ENCODE data around the gene GH1. TPM values are rescaled to one million over a fixed set of nuclear protein-coding genes. Genes with fewer than 3 reads are reported as not detected.
"Not testable (repeated sequence)": the region's sequence is repeated elsewhere in the genome, so short reads cannot be mapped to it uniquely, and the experiment has no call there.

Gene GH1
- total RNA-seq, 1 donor from 2014 or later: not detected

DNA sequence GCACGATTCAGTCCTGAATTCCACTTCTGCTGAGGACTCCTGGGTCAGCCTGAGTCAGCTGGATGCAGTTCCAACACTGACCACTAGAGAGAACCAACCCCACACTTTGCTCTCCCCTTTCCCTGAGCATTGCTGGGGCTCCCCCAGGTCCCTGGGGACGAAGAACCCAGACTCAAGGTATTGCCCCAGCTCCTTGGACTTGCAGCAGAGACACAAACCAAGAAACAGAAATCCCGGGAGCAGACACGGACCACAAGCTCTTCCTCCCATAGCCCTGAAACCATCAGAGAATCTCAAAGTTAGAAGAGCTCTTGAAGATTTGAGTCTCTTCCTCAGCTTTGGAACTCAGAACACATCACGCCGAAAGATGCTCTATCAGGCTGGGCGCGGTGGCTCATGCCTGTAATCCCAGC, 678 bp upstream of the GH1 start:
- Histone ChIP-seq H3K27ac (no peak overlapping the region), H3K4me1 (no peaks in the 10 kb centered on the region), H3K27me3 (ENCODE audit: low read depth) (peaks cover 5% of the 10 kb centered on the region), H3K9me3 (no peaks in the 10 kb centered on the region), H3K4me3 (no peak overlapping the region), H3K36me3 (no peaks in the 10 kb centered on the region)
- intact Hi-C loops (cut with DNase I): no loop called here
- TF ChIP-seq, protein P1, sequence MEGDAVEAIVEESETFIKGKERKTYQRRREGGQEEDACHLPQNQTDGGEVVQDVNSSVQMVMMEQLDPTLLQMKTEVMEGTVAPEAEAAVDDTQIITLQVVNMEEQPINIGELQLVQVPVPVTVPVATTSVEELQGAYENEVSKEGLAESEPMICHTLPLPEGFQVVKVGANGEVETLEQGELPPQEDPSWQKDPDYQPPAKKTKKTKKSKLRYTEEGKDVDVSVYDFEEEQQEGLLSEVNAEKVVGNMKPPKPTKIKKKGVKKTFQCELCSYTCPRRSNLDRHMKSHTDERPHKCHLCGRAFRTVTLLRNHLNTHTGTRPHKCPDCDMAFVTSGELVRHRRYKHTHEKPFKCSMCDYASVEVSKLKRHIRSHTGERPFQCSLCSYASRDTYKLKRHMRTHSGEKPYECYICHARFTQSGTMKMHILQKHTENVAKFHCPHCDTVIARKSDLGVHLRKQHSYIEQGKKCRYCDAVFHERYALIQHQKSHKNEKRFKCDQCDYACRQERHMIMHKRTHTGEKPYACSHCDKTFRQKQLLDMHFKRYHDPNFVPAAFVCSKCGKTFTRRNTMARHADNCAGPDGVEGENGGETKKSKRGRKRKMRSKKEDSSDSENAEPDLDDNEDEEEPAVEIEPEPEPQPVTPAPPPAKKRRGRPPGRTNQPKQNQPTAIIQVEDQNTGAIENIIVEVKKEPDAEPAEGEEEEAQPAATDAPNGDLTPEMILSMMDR (IDR thresholded peaks at IDR 0.05): peak; percentile 94
- ATAC-seq (peak; percentile 89 to 91), DNase-seq (no peak)

DNA sequence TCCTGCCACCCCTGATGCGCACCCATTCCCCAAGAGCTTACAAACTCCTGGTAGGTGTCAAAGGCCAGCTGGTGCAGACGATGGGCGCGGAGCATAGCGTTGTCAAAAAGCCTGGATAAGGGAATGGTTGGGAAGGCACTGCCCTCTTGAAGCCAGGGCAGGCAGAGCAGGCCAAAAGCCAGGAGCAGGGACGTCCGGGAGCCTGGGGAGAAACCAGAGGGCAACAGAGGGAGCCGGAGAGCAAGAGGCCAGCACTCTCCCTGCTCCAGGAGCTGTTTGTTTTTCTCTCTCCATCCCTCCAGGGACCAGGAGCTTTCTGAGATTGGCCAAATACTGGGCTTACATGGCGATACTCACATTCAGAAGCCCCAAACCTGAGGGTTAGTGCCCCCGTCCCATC, 334 bp downstream of the GH1 start:
- Histone ChIP-seq H3K36me3 (no peaks in the 10 kb centered on the region), H3K9me3 (no peaks in the 10 kb centered on the region), H3K4me3 (no peak overlapping the region), H3K27me3 (ENCODE audit: low read depth) (peaks cover 5% of the 10 kb centered on the region), H3K4me1 (no peaks in the 10 kb centered on the region), H3K27ac (no peak overlapping the region)
- ATAC-seq (no peak), DNase-seq (no peak)
- intact Hi-C loops (cut with DNase I): no loop called here
- TF ChIP-seq, protein P1 (IDR thresholded peaks at IDR 0.05): no peak

DNA sequence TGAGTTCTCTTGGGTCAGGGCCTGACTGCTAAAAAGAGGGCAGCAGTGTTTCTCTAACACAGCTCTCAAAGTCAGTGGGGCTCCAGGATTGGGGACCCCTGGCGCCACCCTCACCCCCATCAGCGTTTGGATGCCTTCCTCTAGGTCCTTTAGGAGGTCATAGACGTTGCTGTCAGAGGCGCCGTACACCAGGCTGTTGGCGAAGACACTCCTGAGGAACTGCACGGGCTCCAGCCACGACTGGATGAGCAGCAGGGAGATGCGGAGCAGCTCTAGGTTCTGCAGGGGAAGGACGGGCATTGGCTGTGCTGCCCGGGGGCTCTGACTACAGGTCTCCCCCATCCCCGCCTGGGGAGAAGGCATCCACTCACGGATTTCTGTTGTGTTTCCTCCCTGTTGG, 993 bp downstream of the GH1 start:
- H3K4me3 ChIP-seq: no peak overlapping the region
- H3K27ac ChIP-seq: no peak overlapping the region
- H3K4me1 ChIP-seq: no peaks in the 10 kb centered on the region
- ATAC-seq (no peak), DNase-seq (peak; percentile 32)
- no peaks in the 10 kb centered on the region for H3K9me3 ChIP-seq
- H3K36me3 ChIP-seq: no peaks in the 10 kb centered on the region
- intact Hi-C loops (cut with DNase I): no loop called here
- TF ChIP-seq, protein P1 (IDR thresholded peaks at IDR 0.05): no peak
- H3K27me3 ChIP-seq (ENCODE audit: low read depth): peaks cover 5% of the 10 kb centered on the region

DNA sequence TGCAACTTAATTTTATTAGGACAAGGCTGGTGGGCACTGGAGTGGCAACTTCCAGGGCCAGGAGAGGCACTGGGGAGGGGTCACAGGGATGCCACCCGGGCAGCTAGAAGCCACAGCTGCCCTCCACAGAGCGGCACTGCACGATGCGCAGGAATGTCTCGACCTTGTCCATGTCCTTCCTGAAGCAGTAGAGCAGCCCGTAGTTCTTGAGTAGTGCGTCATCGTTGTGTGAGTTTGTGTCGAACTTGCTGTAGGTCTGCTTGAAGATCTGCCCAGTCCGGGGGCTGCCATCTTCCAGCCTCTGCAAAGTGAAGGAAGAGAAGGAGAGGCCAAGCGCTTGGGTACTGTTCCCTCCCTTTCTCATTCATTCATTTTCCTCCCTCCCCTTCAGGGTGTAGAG, 1.4 kb downstream of the GH1 start:
- DNase-seq; intact Hi-C loops (cut with DNase I): not testable (repeated sequence)

DNA sequence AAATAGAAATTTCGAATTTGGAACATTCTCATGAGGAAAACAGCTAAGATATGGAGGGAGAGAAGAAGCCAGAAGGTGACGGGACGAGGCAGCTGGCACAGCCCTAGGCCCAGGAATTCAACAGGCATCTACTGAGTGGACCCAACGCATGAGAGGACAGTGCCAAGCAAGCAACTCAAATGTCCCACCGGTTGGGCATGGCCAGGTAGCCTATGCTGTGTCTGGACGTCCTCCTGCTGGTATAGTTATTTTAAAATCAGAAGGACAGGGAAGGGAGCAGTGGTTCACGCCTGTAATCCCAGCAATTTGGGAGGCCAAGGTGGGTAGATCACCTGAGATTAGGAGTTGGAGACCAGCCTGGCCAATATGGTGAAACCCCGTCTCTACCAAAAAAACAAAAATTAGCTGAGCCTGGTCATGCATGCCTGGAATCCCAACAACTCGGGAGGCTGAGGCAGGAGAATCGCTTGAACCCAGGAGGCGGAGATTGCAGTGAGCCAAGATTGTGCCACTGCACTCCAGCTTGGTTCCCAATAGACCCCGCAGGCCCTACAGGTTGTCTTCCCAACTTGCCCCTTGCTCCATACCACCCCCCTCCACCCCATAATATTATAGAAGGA, 2.0 kb downstream of the GH1 start:
- TF ChIP-seq, protein P1 (IDR thresholded peaks at IDR 0.05): no peak
- Histone ChIP-seq H3K27ac (no peak overlapping the region), H3K4me3 (no peak overlapping the region), H3K27me3 (ENCODE audit: low read depth) (peaks cover 5% of the 10 kb centered on the region), H3K36me3 (no peaks in the 10 kb centered on the region), H3K4me1 (no peaks in the 10 kb centered on the region), H3K9me3 (no peaks in the 10 kb centered on the region)
- intact Hi-C loops (cut with DNase I): no loop called here
- DNase-seq (no peak), ATAC-seq (no peak)

More for the DNA sequence above, 1.4 kb downstream of the GH1 start:
- H3K4me3 ChIP-seq; H3K27ac ChIP-seq; ATAC-seq; H3K36me3 ChIP-seq; H3K4me1 ChIP-seq; H3K27me3 ChIP-seq (ENCODE audit: low read depth); H3K9me3 ChIP-seq: not testable (repeated sequence)

DNA sequence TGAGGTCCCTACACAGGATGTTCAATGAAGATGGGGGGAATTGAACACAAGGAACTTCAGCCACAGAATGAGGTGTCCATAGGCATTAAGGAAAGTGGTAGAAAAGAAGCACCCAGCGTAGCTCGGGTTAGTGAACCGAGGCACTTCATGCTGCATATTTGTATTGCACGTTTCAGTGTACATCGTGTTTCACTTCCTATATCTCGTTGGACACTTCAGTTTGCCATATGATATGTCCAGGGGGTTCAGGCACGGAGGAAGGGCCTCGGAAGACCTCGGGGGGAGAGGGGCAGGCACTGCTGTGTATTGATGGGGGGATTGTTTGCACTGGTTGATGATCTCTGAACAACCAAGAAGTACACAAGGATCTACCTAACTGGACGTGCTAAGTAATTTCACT, 2.9 kb downstream of the GH1 start:
- intact Hi-C loops (cut with DNase I); DNase-seq; H3K4me3 ChIP-seq; H3K4me1 ChIP-seq; ATAC-seq; H3K27ac ChIP-seq; H3K36me3 ChIP-seq; H3K9me3 ChIP-seq; H3K27me3 ChIP-seq (ENCODE audit: low read depth): not testable (repeated sequence)

Data from lower lobe of right lung (tissue), 2 donors.